Measurements from ENCODE around the gene MOB1A. TPM values are rescaled to one million over a fixed set of nuclear protein-coding genes. Genes with fewer than 3 reads are reported as not detected.

The MOB1A gene
- polyA plus RNA-seq, 1 donor (not counting 4 experiments of a cell fraction or from before 2014, with no cell fraction given), result 92.4 TPM

DNA sequence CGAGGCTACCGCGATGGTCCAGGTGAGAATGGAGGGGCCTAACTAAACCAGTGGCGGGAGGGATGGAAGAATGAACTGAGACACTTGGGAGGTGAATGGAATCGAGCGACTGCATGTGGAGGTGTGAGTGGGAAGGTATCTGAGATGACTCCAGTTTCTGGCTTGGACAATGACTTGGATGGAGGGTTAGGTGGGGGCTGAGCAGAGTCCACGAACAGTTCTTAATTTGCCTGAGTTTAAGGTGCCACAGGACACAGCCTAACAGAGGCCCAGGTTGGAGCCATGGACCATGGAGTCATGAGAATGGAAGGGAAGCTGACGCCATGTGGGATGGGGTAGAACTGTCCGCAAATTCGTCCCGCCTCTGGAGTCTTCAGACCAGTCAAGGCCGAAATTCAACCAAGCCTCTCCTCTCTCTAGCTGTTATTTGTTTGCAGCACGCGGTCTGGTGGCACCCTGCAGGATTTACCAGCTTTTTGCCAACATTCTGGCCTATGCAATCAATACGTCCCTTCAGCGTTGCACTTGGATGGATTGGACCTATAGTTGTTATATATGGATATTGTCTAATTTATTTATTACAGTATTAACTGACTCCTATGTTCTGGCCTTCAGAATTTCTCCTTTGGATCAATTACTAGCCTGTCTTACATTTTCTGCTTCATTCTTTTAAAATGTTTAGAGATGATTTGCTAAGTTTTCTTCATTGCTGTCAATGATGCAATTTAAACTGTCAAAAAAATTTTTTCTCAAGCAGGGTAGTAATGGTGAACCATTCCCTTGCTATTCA lies 30.0 kb downstream of the MOB1A start:
- Histone ChIP-seq H4K20me1 (ENCODE audit: control insufficient read depth, extremely low read depth, insufficient read depth, low read length) (no peaks in the 10 kb centered on the region), H3K79me2 (ENCODE audit: control insufficient read depth, insufficient read depth, low read length) (peaks cover 17% of the 10 kb centered on the region), H3K4me2 (ENCODE audit: control insufficient read depth, extremely low read depth, insufficient read depth, low read depth, low read length) (peak overlapping the region; percentile 52), H3K9me3 (ENCODE audit: control insufficient read depth, low read depth, low read length) (no peaks in the 10 kb centered on the region), H3K36me3 (ENCODE audit: control insufficient read depth in 2 of 2, extremely low read depth in 1 of 2, insufficient read depth in 2 of 2, low read length in 2 of 2) (peaks cover 6 to 9% of the 10 kb centered on the region in 2 experiments), H3K4me3 (ENCODE audit: control insufficient read depth in 2 of 3, extremely low read depth in 1 of 3, insufficient read depth in 2 of 3, low read depth in 1 of 3, low read length in 3 of 3) (peak overlapping the region; percentile 64 to 84 (median 77)), H3K9me1 (ENCODE audit: control insufficient read depth, extremely low read depth, insufficient read depth, low read length) (no peaks in the 10 kb centered on the region), H3K27ac (ENCODE audit: control insufficient read depth, insufficient read depth, low read length) (no peak overlapping the region), H3K27me3 (ENCODE audit: control insufficient read depth, extremely low read depth, insufficient read depth, low read length) (no peaks in the 10 kb centered on the region), H2AFZ (ENCODE audit: control insufficient read depth, low read length) (peak overlapping the region; percentile 90), H3K4me1 (ENCODE audit: control insufficient read depth, extremely low read depth, insufficient read depth, low read length) (peaks cover 19% of the 10 kb centered on the region), H3K9ac (ENCODE audit: control insufficient read depth, extremely low read depth, insufficient read depth, low read length) (peak overlapping the region; percentile 80)
- FAIRE-seq, result no peak
- TF ChIP-seq, protein P1, sequence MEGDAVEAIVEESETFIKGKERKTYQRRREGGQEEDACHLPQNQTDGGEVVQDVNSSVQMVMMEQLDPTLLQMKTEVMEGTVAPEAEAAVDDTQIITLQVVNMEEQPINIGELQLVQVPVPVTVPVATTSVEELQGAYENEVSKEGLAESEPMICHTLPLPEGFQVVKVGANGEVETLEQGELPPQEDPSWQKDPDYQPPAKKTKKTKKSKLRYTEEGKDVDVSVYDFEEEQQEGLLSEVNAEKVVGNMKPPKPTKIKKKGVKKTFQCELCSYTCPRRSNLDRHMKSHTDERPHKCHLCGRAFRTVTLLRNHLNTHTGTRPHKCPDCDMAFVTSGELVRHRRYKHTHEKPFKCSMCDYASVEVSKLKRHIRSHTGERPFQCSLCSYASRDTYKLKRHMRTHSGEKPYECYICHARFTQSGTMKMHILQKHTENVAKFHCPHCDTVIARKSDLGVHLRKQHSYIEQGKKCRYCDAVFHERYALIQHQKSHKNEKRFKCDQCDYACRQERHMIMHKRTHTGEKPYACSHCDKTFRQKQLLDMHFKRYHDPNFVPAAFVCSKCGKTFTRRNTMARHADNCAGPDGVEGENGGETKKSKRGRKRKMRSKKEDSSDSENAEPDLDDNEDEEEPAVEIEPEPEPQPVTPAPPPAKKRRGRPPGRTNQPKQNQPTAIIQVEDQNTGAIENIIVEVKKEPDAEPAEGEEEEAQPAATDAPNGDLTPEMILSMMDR (optimal IDR thresholded peaks at IDR 0.05 in 1 of 3, IDR thresholded peaks at IDR 0.05 in 1 of 3, conservative IDR thresholded peaks at IDR 0.05 in 1 of 3; ENCODE audit: extremely low read depth in 1 of 3, insufficient read depth in 2 of 3, low read length in 3 of 3), result no peak
- no peak for TF ChIP-seq EZH2 (IDR thresholded peaks at IDR 0.05; ENCODE audit: low read length)
- DNase-seq (ENCODE audit: low read depth, low spot score), result no peak
- dilution Hi-C loops (cut with MboI; ENCODE audit: extremely low pct_ligation_motif_present, low sequenced_read_pairs), result no loop called here

DNA sequence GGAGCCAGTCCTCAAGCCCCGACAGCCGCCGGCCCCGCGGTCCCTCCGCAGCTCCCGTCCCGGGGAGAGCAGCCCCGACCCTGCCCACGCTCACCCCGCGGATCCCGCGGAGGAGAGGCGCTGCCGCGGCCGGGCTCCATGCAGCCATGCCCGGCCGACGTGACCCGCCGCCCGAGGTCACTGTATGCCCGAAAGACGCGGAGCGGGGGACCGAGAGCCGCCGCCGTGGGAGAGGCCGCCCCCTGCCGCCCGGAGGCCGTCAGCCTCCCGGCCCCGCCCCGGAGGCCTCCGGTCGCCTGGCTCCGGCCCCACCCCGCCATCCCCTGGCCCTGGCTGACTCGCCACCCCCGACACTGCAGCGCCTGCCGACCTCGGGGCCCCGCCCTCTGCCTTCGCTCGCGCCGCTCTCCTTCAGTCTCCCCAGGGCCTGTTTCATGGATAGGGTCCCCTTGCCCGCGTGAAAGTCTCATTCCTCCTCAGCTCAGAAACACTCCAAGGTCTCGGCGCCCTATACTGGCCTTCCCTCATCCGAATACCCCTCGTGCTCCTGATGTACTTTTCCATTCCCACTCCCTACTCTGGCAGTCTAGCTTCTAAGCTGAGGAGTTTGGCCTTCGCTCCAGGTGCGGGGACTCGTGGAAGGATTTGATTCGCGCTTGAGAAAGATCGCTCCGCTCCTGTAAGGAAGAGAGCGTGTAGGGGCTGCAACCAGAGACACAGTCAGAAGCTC lies 30.8 kb downstream of the MOB1A start, which contains the start of gene BOLA3:
Gene BOLA3, minus strand, starts transcription at position 186 of the 730 bp plus-strand sequence. Its CDS starts 38 bp downstream, at position 148.
- Histone ChIP-seq H3K36me3 (ENCODE audit: control insufficient read depth in 2 of 2, extremely low read depth in 1 of 2, insufficient read depth in 2 of 2, low read length in 2 of 2) (peaks cover 5 to 9% of the 10 kb centered on the region in 2 experiments), H2AFZ (ENCODE audit: control insufficient read depth, low read length) (peak within 1 kb of the TSS; percentile 90), H3K27me3 (ENCODE audit: control insufficient read depth, extremely low read depth, insufficient read depth, low read length) (no peaks in the 10 kb centered on the region), H3K9me1 (ENCODE audit: control insufficient read depth, extremely low read depth, insufficient read depth, low read length) (no peaks in the 10 kb centered on the region), H4K20me1 (ENCODE audit: control insufficient read depth, extremely low read depth, insufficient read depth, low read length) (no peaks in the 10 kb centered on the region), H3K4me1 (ENCODE audit: control insufficient read depth, extremely low read depth, insufficient read depth, low read length) (peaks cover 19% of the 10 kb centered on the region), H3K79me2 (ENCODE audit: control insufficient read depth, insufficient read depth, low read length) (peaks cover 17% of the 10 kb centered on the region), H3K4me2 (ENCODE audit: control insufficient read depth, extremely low read depth, insufficient read depth, low read depth, low read length) (peak within 1 kb of the TSS; percentile 98), H3K9me3 (ENCODE audit: control insufficient read depth, low read depth, low read length) (no peaks in the 10 kb centered on the region), H3K27ac (ENCODE audit: control insufficient read depth, insufficient read depth, low read length) (peak within 1 kb of the TSS; percentile 51), H3K9ac (ENCODE audit: control insufficient read depth, extremely low read depth, insufficient read depth, low read length) (peak within 1 kb of the TSS; percentile 80), H3K4me3 (ENCODE audit: control insufficient read depth in 2 of 3, extremely low read depth in 1 of 3, insufficient read depth in 2 of 3, low read depth in 1 of 3, low read length in 3 of 3) (peak within 1 kb of the TSS; percentile 64 to 84 (median 77))
- FAIRE-seq (no peak), DNase-seq (ENCODE audit: low read depth, low spot score) (no peak)
- dilution Hi-C loops (cut with MboI; ENCODE audit: extremely low pct_ligation_motif_present, low sequenced_read_pairs), result no loop called here
- TF ChIP-seq, protein P1 (optimal IDR thresholded peaks at IDR 0.05 in 1 of 3, IDR thresholded peaks at IDR 0.05 in 1 of 3, conservative IDR thresholded peaks at IDR 0.05 in 1 of 3; ENCODE audit: extremely low read depth in 1 of 3, insufficient read depth in 2 of 3, low read length in 3 of 3), result peak in 2 of 3 experiments; percentile 43 to 78
- TF ChIP-seq EZH2 (IDR thresholded peaks at IDR 0.05; ENCODE audit: low read length), result no peak

Data from keratinocyte (primary cell).